ENCODE measurements around the gene FBXL19.

FBXL19 gene

DNA sequence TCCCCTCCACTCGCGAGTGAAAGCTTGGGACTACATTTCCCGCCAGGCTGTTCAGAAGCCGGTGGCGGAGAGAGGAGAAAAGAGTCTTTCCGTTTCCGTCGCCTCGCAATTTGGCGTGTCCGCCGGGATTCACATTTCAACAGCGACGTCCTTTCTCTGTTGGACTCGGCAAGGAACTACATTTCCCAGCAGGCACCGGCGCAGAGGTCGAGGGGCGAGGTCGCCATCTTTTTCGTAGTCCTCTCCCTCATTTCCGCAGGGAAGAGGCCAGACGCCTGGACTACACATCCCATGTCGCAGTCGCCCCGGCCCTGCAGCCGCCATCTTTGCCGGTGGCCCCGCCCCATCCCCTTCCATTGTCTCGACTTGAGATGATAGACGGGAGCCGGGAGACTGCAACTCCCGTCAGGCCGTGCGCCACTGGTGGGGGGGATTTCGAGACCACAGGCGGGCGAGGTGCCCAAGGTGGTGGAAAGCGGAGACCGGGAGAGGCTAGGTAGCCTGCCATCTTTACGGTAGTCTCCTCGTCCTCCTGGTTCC is 882 bp upstream of the FBXL19 start:
- peak overlapping the region; percentile 26 for H4K5ac ChIP-seq (ENCODE audit: low read length)
- H3K27ac ChIP-seq (ENCODE audit: low read depth, low read length), result peak overlapping the region; percentile 86
- H2AK5ac ChIP-seq (ENCODE audit: low read length), result no peak overlapping the region
- no peaks in the 10 kb centered on the region for H3K4me1 ChIP-seq (ENCODE audit: control insufficient read depth, low read depth, low read length)
- peaks cover 10% of the 10 kb centered on the region for H3K79me1 ChIP-seq (ENCODE audit: low read length)
- H3K4me3 ChIP-seq (ENCODE audit: low read length), result peak overlapping the region; percentile 82
- H4K8ac ChIP-seq (ENCODE audit: low read depth, low read length), result no peak overlapping the region
- peak overlapping the region; percentile 25 for H3K18ac ChIP-seq (ENCODE audit: low read length)
- H3K23ac ChIP-seq (ENCODE audit: low read length), result no peak overlapping the region
- H2BK120ac ChIP-seq (ENCODE audit: low read depth, low read length), result no peak overlapping the region
- no peak overlapping the region for H3K4ac ChIP-seq (ENCODE audit: low read depth, low read length)
- H3K79me2 ChIP-seq (ENCODE audit: control insufficient read depth, insufficient read depth, low read length), result peaks cover 12% of the 10 kb centered on the region
- H3K4me2 ChIP-seq (ENCODE audit: low read length), result peak overlapping the region; percentile 96
- H2BK5ac ChIP-seq (ENCODE audit: low read length), result peak overlapping the region; percentile 93
- H3K36me3 ChIP-seq (ENCODE audit: control insufficient read depth, insufficient read depth, low read length), result peaks cover 5% of the 10 kb centered on the region
- no CpG with 5 or more reads among the region's 42 CpGs for WGBS (ENCODE audit: extremely low coverage, insufficient coverage, low lambda C conversion rate)
- H3K9ac ChIP-seq (ENCODE audit: low read length), result peak overlapping the region; percentile 93
- DNase-seq, result peak; percentile 100
- no peak overlapping the region for H2BK15ac ChIP-seq (replicated peaks; ENCODE audit: low read depth)
- peak overlapping the region; percentile 99 for H3K56ac ChIP-seq (ENCODE audit: low read length)
- no peaks in the 10 kb centered on the region for H3K27me3 ChIP-seq (ENCODE audit: insufficient read depth, low read length, poor library complexity)

DNA sequence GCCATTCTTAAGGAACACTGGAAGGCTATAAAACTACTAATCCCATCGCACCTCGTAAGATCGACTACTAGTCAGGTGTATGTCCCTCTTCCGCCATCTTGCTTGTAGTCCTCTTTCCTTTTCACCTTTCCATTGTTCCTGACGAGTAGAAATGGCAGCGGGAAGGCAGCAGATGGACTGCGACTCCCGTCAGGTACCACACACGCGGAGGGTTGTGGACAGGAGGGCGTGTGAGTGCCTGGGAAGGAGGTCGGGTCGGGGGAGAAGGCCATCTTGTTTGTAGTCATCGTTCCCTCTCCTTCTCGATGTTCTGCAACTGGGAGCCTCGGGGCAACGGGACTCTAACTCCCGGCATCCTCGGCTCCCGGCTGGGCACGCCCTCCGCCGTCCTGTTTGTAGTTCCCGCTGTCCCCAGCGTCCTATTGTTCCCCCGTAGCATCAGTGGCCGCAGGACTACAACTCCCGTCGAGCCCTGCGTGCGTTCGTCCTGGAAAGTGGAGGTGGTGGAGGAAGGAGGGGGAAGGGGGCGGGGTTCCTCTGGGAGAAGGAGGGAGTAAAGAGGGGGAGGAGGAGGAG is 324 bp upstream of the FBXL19 start:
- Histone ChIP-seq H3K4me2 (ENCODE audit: low read length) (peak overlapping the region; percentile 57), H3K4me1 (ENCODE audit: control insufficient read depth, low read depth, low read length) (no peaks in the 10 kb centered on the region), H3K79me1 (ENCODE audit: low read length) (peaks cover 10% of the 10 kb centered on the region), H3K27me3 (ENCODE audit: insufficient read depth, low read length, poor library complexity) (no peaks in the 10 kb centered on the region), H3K23ac (ENCODE audit: low read length) (no peak overlapping the region), H3K4me3 (ENCODE audit: low read length) (peak overlapping the region; percentile 66), H3K36me3 (ENCODE audit: control insufficient read depth, insufficient read depth, low read length) (peaks cover 5% of the 10 kb centered on the region), H3K18ac (ENCODE audit: low read length) (peak overlapping the region; percentile 25), H3K27ac (ENCODE audit: low read depth, low read length) (peak overlapping the region; percentile 86), H4K8ac (ENCODE audit: low read depth, low read length) (no peak overlapping the region), H2BK15ac (replicated peaks; ENCODE audit: low read depth) (no peak overlapping the region), H3K9ac (ENCODE audit: low read length) (peak overlapping the region; percentile 85), H2BK5ac (ENCODE audit: low read length) (peak overlapping the region; percentile 93), H2AK5ac (ENCODE audit: low read length) (no peak overlapping the region), H2BK120ac (ENCODE audit: low read depth, low read length) (no peak overlapping the region), H3K79me2 (ENCODE audit: control insufficient read depth, insufficient read depth, low read length) (peaks cover 12% of the 10 kb centered on the region), H3K56ac (ENCODE audit: low read length) (peak overlapping the region; percentile 97), H3K4ac (ENCODE audit: low read depth, low read length) (no peak overlapping the region), H4K5ac (ENCODE audit: low read length) (peak overlapping the region; percentile 26)
- no CpG with 5 or more reads among the region's 33 CpGs for WGBS (ENCODE audit: extremely low coverage, insufficient coverage, low lambda C conversion rate)
- DNase-seq, result peak; percentile 100

DNA sequence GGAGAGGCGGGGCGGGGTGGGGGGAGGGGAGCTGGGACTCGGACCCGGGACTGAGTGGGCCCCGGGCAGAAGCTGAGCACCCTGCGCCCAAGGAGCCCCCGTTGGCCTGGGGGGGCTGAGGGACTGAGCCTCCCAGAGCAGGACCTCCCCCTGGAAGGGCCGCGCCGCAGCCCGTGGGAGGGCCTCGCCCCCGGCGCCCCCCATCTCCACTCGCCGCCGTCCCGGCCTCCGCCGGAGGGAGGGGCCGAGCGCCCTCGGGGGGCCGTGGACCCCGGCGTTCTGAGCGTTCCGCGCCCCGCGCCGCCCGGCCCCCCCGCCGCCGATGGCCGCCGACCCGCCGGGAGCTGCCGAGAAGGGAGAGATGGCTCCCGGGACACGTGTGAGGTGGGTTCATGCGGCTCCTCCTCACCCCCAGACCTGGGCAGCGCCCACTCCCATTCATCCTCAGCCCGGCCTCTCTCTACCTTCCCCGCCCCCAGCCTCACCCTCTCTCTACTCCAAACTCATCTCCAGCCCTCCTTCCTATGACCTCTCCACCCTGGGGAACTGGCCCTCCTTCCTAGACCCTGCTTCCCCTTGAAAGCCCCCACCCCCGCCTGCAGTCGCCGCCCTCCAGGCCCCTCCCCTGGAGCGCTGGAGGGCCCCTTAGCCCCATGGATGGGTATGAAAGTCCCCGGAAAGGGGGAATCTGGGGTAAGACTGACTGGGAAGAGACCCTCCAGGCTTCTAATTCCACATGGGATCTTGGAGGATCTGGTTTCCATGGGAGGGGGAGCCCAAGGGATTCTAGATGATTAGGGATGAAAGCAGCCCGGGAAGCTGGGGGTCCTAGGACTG is 922 bp downstream of the FBXL19 start:
- H3K4me3 ChIP-seq (ENCODE audit: low read length), result peak overlapping the region; percentile 67
- no CpG with 5 or more reads among the region's 53 CpGs for WGBS (ENCODE audit: extremely low coverage, insufficient coverage, low lambda C conversion rate)
- H2BK5ac ChIP-seq (ENCODE audit: low read length), result peak overlapping the region; percentile 23
- H2AK5ac ChIP-seq (ENCODE audit: low read length), result no peak overlapping the region
- H3K18ac ChIP-seq (ENCODE audit: low read length), result peak overlapping the region; percentile 93
- H3K4me2 ChIP-seq (ENCODE audit: low read length), result peak overlapping the region; percentile 25
- H2BK15ac ChIP-seq (replicated peaks; ENCODE audit: low read depth), result no peak overlapping the region
- peak overlapping the region; percentile 85 for H3K9ac ChIP-seq (ENCODE audit: low read length)
- H2BK120ac ChIP-seq (ENCODE audit: low read depth, low read length), result peak overlapping the region; percentile 66
- peak overlapping the region; percentile 88 for H4K8ac ChIP-seq (ENCODE audit: low read depth, low read length)
- H3K56ac ChIP-seq (ENCODE audit: low read length), result peak overlapping the region; percentile 91
- peaks cover 10% of the 10 kb centered on the region for H3K79me1 ChIP-seq (ENCODE audit: low read length)
- H4K5ac ChIP-seq (ENCODE audit: low read length), result no peak overlapping the region
- H3K36me3 ChIP-seq (ENCODE audit: control insufficient read depth, insufficient read depth, low read length), result peaks cover 11% of the 10 kb centered on the region
- H3K23ac ChIP-seq (ENCODE audit: low read length), result peak overlapping the region; percentile 48
- DNase-seq, result peak; percentile 63
- peak overlapping the region; percentile 96 for H3K4ac ChIP-seq (ENCODE audit: low read depth, low read length)
- H3K27ac ChIP-seq (ENCODE audit: low read depth, low read length), result peak overlapping the region; percentile 87
- H3K4me1 ChIP-seq (ENCODE audit: control insufficient read depth, low read depth, low read length), result no peaks in the 10 kb centered on the region
- peaks cover 12% of the 10 kb centered on the region for H3K79me2 ChIP-seq (ENCODE audit: control insufficient read depth, insufficient read depth, low read length)
- no peaks in the 10 kb centered on the region for H3K27me3 ChIP-seq (ENCODE audit: insufficient read depth, low read length, poor library complexity)

DNA sequence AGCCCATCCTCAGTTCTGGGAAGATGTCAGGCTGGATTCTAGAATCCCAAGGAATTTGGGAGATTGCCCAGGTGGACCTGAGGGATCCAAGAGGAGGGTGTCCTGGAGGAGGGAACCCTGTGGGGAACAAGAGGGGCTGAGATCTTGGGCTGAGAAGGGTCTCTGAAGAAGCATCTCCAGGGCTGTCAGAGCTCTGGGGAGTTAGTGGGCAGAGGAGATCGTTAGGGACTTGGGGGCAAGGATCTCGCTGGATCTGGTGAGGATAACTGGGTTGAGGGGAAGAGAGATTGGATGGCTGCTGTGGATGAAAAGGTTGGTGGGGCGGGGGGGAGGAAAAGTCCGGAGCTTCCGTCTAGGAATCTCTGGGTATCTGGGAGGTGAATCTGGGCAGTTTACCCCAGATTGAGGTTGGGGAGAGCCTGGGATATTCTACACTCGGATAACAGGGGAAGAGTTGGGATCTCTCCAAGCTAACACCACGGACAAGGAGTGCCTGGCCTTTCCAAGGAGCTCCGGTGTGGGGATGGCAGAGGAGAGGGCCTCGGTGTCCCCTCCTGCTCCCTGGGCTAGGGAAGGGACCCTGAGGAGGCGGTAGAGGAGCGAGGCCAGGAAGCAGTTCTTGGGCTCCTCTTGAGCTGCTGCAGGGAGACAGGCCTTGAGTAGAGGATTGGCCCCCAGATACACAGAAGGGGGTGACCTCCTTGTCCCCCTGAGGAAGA is 1.7 kb downstream of the FBXL19 start:
- peak overlapping the region; percentile 67 for H3K4me3 ChIP-seq (ENCODE audit: low read length)
- H2AK5ac ChIP-seq (ENCODE audit: low read length), result no peak overlapping the region
- no peak overlapping the region for H4K8ac ChIP-seq (ENCODE audit: low read depth, low read length)
- no peak for DNase-seq
- H2BK15ac ChIP-seq (replicated peaks; ENCODE audit: low read depth), result no peak overlapping the region
- peak overlapping the region; percentile 43 for H3K4ac ChIP-seq (ENCODE audit: low read depth, low read length)
- H3K56ac ChIP-seq (ENCODE audit: low read length), result peak overlapping the region; percentile 91
- H3K9ac ChIP-seq (ENCODE audit: low read length), result peak overlapping the region; percentile 85
- H3K79me1 ChIP-seq (ENCODE audit: low read length), result peaks cover 10% of the 10 kb centered on the region
- H3K27ac ChIP-seq (ENCODE audit: low read depth, low read length), result no peak overlapping the region
- H2BK5ac ChIP-seq (ENCODE audit: low read length), result no peak overlapping the region
- peak overlapping the region; percentile 25 for H3K4me2 ChIP-seq (ENCODE audit: low read length)
- H3K23ac ChIP-seq (ENCODE audit: low read length), result no peak overlapping the region
- no peak overlapping the region for H2BK120ac ChIP-seq (ENCODE audit: low read depth, low read length)
- no CpG with 5 or more reads among the region's 11 CpGs for WGBS (ENCODE audit: extremely low coverage, insufficient coverage, low lambda C conversion rate)
- no peaks in the 10 kb centered on the region for H3K4me1 ChIP-seq (ENCODE audit: control insufficient read depth, low read depth, low read length)
- no peak overlapping the region for H4K5ac ChIP-seq (ENCODE audit: low read length)
- H3K27me3 ChIP-seq (ENCODE audit: insufficient read depth, low read length, poor library complexity), result no peaks in the 10 kb centered on the region
- H3K79me2 ChIP-seq (ENCODE audit: control insufficient read depth, insufficient read depth, low read length), result peaks cover 12% of the 10 kb centered on the region
- H3K36me3 ChIP-seq (ENCODE audit: control insufficient read depth, insufficient read depth, low read length), result peaks cover 14% of the 10 kb centered on the region
- peak overlapping the region; percentile 93 for H3K18ac ChIP-seq (ENCODE audit: low read length)

DNA sequence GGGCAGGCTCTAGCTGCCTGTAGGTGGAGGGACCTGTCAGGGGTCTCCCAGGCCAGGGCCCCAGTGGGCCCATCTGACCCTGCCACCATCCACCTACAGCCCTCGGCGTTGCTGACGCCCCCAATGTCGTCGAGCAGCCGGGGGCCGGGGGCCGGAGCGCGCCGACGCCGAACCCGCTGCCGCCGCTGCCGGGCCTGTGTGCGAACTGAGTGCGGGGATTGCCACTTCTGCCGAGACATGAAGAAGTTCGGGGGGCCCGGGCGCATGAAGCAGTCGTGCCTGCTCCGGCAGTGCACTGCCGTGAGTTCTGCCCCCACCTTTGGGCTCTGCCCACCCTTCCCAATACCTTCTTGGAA is 2.2 kb downstream of the FBXL19 start:
- H3K27ac ChIP-seq (ENCODE audit: low read depth, low read length), result no peak overlapping the region
- H2BK15ac ChIP-seq (replicated peaks; ENCODE audit: low read depth), result no peak overlapping the region
- DNase-seq, result no peak
- no peak overlapping the region for H3K4me2 ChIP-seq (ENCODE audit: low read length)
- H3K4me3 ChIP-seq (ENCODE audit: low read length), result no peak overlapping the region
- no peak overlapping the region for H3K23ac ChIP-seq (ENCODE audit: low read length)
- no peak overlapping the region for H4K5ac ChIP-seq (ENCODE audit: low read length)
- H2BK120ac ChIP-seq (ENCODE audit: low read depth, low read length), result no peak overlapping the region
- H3K56ac ChIP-seq (ENCODE audit: low read length), result peak overlapping the region; percentile 91
- no peak overlapping the region for H3K4ac ChIP-seq (ENCODE audit: low read depth, low read length)
- peak overlapping the region; percentile 85 for H3K9ac ChIP-seq (ENCODE audit: low read length)
- H2AK5ac ChIP-seq (ENCODE audit: low read length), result no peak overlapping the region
- H3K18ac ChIP-seq (ENCODE audit: low read length), result no peak overlapping the region
- peaks cover 10% of the 10 kb centered on the region for H3K79me1 ChIP-seq (ENCODE audit: low read length)
- H3K79me2 ChIP-seq (ENCODE audit: control insufficient read depth, insufficient read depth, low read length), result peaks cover 12% of the 10 kb centered on the region
- no peak overlapping the region for H4K8ac ChIP-seq (ENCODE audit: low read depth, low read length)
- peaks cover 17% of the 10 kb centered on the region for H3K36me3 ChIP-seq (ENCODE audit: control insufficient read depth, insufficient read depth, low read length)
- no peak overlapping the region for H2BK5ac ChIP-seq (ENCODE audit: low read length)
- WGBS (ENCODE audit: extremely low coverage, insufficient coverage, low lambda C conversion rate), result no CpG with 5 or more reads among the region's 26 CpGs
- no peaks in the 10 kb centered on the region for H3K27me3 ChIP-seq (ENCODE audit: insufficient read depth, low read length, poor library complexity)
- no peaks in the 10 kb centered on the region for H3K4me1 ChIP-seq (ENCODE audit: control insufficient read depth, low read depth, low read length)

Measured in mesendoderm (in vitro differentiated cells).